SK-N-SH treated with all-trans-retinoic acid at 6 μM for 48 hours (cell line): ENCODE measurements around the gene SLC35F5.

Experiments used
- ATAC-seq: fragments of 200-7000 bp; cut with Tn5 transposase; 3 replicates; pipeline ENCODE4 v1.9.1; 2020; ENCODE audit warnings: mild to moderate bottlenecking, moderate library complexity
- ARNTL ChIP-seq: fragments of 450-650 bp; formaldehyde crosslinking; IDR thresholded peaks from 2 replicates; pipeline ENCODE4 v1.5.0; 2020; ENCODE audit warnings: low read depth, mild to moderate bottlenecking, moderate library complexity, borderline replicate concordance
- CSDC2 ChIP-seq: fragments of 250-450 bp; sonication (Bioruptor Pico); IDR thresholded peaks from 2 replicates; pipeline ENCODE4 v1.5.0; 2020; ENCODE audit warnings: mild to moderate bottlenecking, moderate library complexity
- ESRRG ChIP-seq: fragments of 250-450 bp; sonication (Bioruptor Pico); IDR thresholded peaks from 2 replicates; pipeline ENCODE4 v1.6.1; 2021; ENCODE audit warnings: mild to moderate bottlenecking
- GLIS3 ChIP-seq: fragments of 250-450 bp; sonication (Bioruptor Pico); IDR thresholded peaks from 2 replicates; pipeline ENCODE4 v1.5.0; 2020; ENCODE audit warnings: mild to moderate bottlenecking, moderate library complexity
- ISL1 ChIP-seq: fragments of 250-450 bp; sonication (Bioruptor Pico); IDR thresholded peaks from 2 replicates; pipeline ENCODE4 v2.1.2; 2022; ENCODE audit warnings: mild to moderate bottlenecking, moderate library complexity
- OSR1 ChIP-seq: fragments of 250-450 bp; sonication (Bioruptor Pico); IDR thresholded peaks from 2 replicates; pipeline ENCODE4 v1.8.0; 2022; ENCODE audit warnings: moderate library complexity, mild to moderate bottlenecking, inconsistent platforms
- PPARA ChIP-seq: fragments of 250-450 bp; sonication (Bioruptor Pico); IDR thresholded peaks from 2 replicates; pipeline ENCODE4 v1.5.0; 2020; ENCODE audit warnings: mild to moderate bottlenecking, borderline replicate concordance
- RARB ChIP-seq: fragments of 250-450 bp; sonication (Bioruptor Pico); IDR thresholded peaks from 2 replicates; pipeline ENCODE4 v1.8.0; 2021; ENCODE audit warnings: mild to moderate bottlenecking, moderate library complexity
- SNAI2 ChIP-seq: fragments of 250-450 bp; sonication (Bioruptor Pico); IDR thresholded peaks from 2 replicates; pipeline ENCODE4 v1.5.0; 2020; ENCODE audit warnings: mild to moderate bottlenecking, moderate library complexity
- TOX ChIP-seq: fragments of 250-450 bp; sonication (Bioruptor Pico); IDR thresholded peaks from 2 replicates; pipeline ENCODE4 v1.8.0; 2021; ENCODE audit warnings: mild to moderate bottlenecking, moderate library complexity, borderline replicate concordance
- ZC3H10 ChIP-seq: fragments of 250-450 bp; sonication (Bioruptor Pico); IDR thresholded peaks from 2 replicates; pipeline ENCODE4 v1.5.1; 2021; ENCODE audit warnings: mild to moderate bottlenecking, moderate library complexity
- ZFP3 ChIP-seq: fragments of 250-450 bp; sonication (Bioruptor Pico); IDR thresholded peaks from 2 replicates; pipeline ENCODE4 v1.5.0; 2020; ENCODE audit warnings: mild to moderate bottlenecking, moderate library complexity
- ZNF565 ChIP-seq: fragments of 450-650 bp; formaldehyde crosslinking; conservative IDR thresholded peaks from 2 replicates; pipeline ENCODE4 v1.5.0; 2020; ENCODE audit warnings: low read depth, mild to moderate bottlenecking, moderate library complexity
- ZNF70 ChIP-seq: fragments of 450-650 bp; formaldehyde crosslinking; IDR thresholded peaks from 2 replicates; pipeline ENCODE4 v1.5.0; 2020; ENCODE audit warnings: mild to moderate bottlenecking, moderate library complexity
- ZNF8 ChIP-seq: fragments of 450-650 bp; formaldehyde crosslinking; IDR thresholded peaks from 2 replicates; pipeline ENCODE4 v1.5.0; 2020; ENCODE audit warnings: mild to moderate bottlenecking, moderate library complexity
- TF ChIP-seq, protein P1 (sequence below): fragments of 250-450 bp; sonication (Bioruptor Pico); IDR thresholded peaks from 2 replicates; pipeline ENCODE4 v1.8.0; 2021; ENCODE audit warnings: low read depth, mild to moderate bottlenecking, moderate library complexity, borderline replicate concordance
- TF ChIP-seq, protein P2 (sequence below): fragments of 250-450 bp; sonication (Bioruptor Pico); IDR thresholded peaks from 2 replicates; pipeline ENCODE4 v1.5.0; 2020; ENCODE audit warnings: mild to moderate bottlenecking, moderate library complexity
- TF ChIP-seq, protein P3 (sequence below): fragments of 250-450 bp; sonication (Bioruptor Pico); IDR thresholded peaks from 2 replicates; pipeline ENCODE4 v1.5.1; 2021; ENCODE audit warnings: mild to moderate bottlenecking, moderate library complexity
- TF ChIP-seq, protein P4 (sequence below): fragments of 250-450 bp; sonication (Bioruptor Pico); IDR thresholded peaks from 2 replicates; pipeline ENCODE4 v1.8.0; 2020; ENCODE audit warnings: mild to moderate bottlenecking, moderate library complexity, borderline replicate concordance
- TF ChIP-seq, protein P5 (sequence below): fragments of 250-450 bp; sonication (Bioruptor Pico); IDR thresholded peaks from 2 replicates; pipeline ENCODE4 v1.5.1; 2020; ENCODE audit warnings: low read depth, mild to moderate bottlenecking, moderate library complexity

The SLC35F5 gene

DNA sequence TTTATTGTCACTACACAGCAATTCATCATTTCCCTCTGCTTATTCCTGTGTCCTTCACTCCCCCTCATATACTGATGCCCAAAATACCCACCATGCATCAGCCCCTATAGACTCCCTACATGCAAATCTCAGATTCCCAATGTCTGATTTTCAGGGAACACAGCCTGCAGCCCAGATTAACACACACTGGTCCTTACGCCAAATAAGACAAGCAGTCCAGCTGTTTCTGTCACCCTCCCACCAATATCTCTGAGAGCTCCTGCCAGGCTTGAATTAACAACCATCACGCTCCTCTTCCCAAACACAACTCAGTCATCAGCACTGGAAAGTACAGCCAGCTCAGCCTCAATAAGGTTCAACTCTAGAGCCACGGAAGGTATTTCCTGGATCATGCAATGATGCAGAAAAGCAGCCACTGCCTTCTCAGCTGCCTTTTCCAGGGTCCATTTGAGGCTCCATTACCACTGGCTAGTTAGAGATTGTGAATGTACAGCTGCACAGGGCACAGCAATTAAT lies 39.0 kb upstream of the SLC35F5 start:
- TF ChIP-seq ZFP3 (no peak), ISL1 (no peak), RARB (CRISPR knock-in tag) (no peak), ZNF70 (CRISPR knock-in tag) (no peak), ARNTL (CRISPR knock-in tag) (no peak), TOX (CRISPR knock-in tag) (no peak), SNAI2 (CRISPR knock-in tag) (no peak)
- TF ChIP-seq, protein P1, sequence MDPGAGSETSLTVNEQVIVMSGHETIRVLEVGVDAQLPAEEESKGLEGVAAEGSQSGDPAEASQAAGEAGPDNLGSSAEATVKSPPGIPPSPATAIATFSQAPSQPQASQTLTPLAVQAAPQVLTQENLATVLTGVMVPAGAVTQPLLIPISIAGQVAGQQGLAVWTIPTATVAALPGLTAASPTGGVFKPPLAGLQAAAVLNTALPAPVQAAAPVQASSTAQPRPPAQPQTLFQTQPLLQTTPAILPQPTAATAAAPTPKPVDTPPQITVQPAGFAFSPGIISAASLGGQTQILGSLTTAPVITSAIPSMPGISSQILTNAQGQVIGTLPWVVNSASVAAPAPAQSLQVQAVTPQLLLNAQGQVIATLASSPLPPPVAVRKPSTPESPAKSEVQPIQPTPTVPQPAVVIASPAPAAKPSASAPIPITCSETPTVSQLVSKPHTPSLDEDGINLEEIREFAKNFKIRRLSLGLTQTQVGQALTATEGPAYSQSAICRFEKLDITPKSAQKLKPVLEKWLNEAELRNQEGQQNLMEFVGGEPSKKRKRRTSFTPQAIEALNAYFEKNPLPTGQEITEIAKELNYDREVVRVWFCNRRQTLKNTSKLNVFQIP (CRISPR knock-in tag), result no peak
- TF ChIP-seq, protein P2, sequence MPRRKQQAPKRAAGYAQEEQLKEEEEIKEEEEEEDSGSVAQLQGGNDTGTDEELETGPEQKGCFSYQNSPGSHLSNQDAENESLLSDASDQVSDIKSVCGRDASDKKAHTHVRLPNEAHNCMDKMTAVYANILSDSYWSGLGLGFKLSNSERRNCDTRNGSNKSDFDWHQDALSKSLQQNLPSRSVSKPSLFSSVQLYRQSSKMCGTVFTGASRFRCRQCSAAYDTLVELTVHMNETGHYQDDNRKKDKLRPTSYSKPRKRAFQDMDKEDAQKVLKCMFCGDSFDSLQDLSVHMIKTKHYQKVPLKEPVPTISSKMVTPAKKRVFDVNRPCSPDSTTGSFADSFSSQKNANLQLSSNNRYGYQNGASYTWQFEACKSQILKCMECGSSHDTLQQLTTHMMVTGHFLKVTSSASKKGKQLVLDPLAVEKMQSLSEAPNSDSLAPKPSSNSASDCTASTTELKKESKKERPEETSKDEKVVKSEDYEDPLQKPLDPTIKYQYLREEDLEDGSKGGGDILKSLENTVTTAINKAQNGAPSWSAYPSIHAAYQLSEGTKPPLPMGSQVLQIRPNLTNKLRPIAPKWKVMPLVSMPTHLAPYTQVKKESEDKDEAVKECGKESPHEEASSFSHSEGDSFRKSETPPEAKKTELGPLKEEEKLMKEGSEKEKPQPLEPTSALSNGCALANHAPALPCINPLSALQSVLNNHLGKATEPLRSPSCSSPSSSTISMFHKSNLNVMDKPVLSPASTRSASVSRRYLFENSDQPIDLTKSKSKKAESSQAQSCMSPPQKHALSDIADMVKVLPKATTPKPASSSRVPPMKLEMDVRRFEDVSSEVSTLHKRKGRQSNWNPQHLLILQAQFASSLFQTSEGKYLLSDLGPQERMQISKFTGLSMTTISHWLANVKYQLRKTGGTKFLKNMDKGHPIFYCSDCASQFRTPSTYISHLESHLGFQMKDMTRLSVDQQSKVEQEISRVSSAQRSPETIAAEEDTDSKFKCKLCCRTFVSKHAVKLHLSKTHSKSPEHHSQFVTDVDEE (CRISPR knock-in tag), result no peak
- TF ChIP-seq, protein P3, sequence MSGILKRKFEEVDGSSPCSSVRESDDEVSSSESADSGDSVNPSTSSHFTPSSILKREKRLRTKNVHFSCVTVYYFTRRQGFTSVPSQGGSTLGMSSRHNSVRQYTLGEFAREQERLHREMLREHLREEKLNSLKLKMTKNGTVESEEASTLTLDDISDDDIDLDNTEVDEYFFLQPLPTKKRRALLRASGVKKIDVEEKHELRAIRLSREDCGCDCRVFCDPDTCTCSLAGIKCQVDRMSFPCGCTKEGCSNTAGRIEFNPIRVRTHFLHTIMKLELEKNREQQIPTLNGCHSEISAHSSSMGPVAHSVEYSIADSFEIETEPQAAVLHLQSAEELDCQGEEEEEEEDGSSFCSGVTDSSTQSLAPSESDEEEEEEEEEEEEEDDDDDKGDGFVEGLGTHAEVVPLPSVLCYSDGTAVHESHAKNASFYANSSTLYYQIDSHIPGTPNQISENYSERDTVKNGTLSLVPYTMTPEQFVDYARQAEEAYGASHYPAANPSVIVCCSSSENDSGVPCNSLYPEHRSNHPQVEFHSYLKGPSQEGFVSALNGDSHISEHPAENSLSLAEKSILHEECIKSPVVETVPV (CRISPR knock-in tag), result no peak
- TF ChIP-seq, protein P4, sequence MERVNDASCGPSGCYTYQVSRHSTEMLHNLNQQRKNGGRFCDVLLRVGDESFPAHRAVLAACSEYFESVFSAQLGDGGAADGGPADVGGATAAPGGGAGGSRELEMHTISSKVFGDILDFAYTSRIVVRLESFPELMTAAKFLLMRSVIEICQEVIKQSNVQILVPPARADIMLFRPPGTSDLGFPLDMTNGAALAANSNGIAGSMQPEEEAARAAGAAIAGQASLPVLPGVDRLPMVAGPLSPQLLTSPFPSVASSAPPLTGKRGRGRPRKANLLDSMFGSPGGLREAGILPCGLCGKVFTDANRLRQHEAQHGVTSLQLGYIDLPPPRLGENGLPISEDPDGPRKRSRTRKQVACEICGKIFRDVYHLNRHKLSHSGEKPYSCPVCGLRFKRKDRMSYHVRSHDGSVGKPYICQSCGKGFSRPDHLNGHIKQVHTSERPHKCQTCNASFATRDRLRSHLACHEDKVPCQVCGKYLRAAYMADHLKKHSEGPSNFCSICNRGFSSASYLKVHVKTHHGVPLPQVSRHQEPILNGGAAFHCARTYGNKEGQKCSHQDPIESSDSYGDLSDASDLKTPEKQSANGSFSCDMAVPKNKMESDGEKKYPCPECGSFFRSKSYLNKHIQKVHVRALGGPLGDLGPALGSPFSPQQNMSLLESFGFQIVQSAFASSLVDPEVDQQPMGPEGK (CRISPR knock-in tag), result no peak
- TF ChIP-seq, all 23 proteins: peak for 0
- no peak for ATAC-seq

DNA sequence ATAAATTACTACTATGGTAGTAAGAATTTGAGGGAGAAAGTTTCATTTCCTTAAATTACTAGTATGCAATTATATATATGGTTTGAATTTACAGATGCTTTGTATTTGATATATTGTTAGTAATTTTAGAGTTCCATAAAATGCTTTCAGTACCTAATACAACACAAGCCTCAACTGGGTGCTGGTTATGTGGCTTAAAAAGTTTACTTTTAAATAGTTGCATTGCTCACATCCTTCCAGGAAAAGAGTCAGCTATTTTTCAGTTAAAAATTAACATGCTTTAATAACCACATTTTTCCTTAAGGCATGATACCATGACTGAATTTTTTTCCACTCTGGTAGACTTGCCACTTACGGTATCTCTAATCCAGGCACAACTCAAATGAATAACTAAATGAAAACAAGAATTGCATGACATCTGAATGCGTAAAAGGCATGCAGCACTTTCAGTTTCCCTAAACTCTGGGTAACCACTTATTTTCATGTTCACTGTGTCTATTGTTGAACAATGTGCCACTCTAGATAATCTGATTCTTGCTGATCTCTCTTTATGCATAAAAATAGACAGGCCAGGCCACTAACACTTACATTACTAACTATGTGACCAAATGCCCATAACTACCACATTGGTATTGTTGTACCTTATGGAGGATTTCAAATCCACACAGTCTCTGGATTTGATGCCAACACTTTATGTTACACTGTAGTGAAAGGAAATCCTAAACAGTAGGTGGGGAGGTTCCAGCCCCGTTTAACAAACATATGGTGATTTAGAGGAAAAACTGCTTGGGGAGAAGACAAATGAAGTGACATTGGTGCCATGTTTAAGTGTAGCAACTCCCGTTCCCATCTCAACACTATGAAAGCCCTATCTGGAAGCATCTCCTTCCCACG lies 35.5 kb upstream of the SLC35F5 start:
- peak; percentile 32; the same call in 2 of the 3 replicates for ATAC-seq
- TF ChIP-seq ISL1 (no peak), ZNF70 (CRISPR knock-in tag) (no peak), GLIS3 (CRISPR knock-in tag) (no peak), OSR1 (no peak), ZNF8 (CRISPR knock-in tag) (no peak), ARNTL (CRISPR knock-in tag) (no peak), ZC3H10 (no peak), RARB (CRISPR knock-in tag) (no peak), ESRRG (CRISPR knock-in tag) (no peak)
- TF ChIP-seq, protein P5, sequence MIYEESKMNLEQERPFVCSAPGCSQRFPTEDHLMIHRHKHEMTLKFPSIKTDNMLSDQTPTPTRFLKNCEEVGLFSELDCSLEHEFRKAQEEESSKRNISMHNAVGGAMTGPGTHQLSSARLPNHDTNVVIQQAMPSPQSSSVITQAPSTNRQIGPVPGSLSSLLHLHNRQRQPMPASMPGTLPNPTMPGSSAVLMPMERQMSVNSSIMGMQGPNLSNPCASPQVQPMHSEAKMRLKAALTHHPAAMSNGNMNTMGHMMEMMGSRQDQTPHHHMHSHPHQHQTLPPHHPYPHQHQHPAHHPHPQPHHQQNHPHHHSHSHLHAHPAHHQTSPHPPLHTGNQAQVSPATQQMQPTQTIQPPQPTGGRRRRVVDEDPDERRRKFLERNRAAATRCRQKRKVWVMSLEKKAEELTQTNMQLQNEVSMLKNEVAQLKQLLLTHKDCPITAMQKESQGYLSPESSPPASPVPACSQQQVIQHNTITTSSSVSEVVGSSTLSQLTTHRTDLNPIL (CRISPR knock-in tag), result no peak

DNA sequence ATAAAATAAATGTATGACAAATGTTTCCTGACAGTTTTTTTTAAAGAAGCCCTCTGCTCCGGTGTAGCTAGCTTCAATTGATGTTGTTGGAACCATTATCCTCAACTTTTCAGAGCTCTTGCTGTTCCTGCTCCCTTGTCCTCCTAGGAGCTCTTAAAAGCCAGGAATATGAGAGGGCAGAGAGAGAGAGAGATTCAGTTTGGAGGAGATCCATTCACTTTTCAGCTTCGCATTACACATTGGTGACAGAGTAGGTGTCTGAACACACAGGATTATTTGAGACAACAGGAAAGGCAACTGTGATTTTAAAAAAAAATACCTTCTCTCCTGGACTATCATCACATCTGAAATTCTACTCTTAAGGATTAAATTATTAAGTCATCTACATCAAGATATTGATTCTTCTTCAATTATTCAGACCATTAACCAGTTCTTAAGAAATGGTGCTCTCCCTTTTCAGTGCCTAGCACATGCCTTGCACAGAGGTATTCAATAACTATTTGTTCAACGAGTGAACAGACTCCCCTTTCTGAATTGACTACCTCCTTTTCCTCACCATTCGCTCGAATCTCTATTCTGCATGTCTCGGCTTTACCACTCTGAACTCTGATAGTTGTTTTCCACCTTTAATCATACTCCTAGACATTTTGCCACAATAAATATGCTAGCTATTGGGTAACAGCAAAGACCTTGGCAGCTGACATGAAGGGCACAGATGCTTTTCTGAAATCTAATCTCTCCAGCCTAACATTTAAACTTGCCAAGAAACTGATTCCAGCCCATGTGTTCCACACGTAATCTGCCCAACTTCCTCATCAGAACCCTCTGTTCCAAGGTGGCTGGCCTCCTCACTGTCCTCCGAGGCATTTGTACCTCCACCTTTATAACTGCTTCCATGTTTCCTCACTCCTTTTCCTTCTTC lies 28.6 kb upstream of the SLC35F5 start:
- ATAC-seq, result peak; percentile 36; the same call in 1 of the 3 replicates
- TF ChIP-seq, protein P4 (CRISPR knock-in tag), result no peak
- TF ChIP-seq ZNF8 (CRISPR knock-in tag) (no peak), ZNF565 (CRISPR knock-in tag) (no peak), OSR1 (no peak), PPARA (no peak), ESRRG (CRISPR knock-in tag) (no peak), CSDC2 (CRISPR knock-in tag) (no peak), ZFP3 (no peak)
- TF ChIP-seq, protein P2 (CRISPR knock-in tag), result no peak
